SW 1271 (cell line): ENCODE results near the gene CEP104.

Experiments
- DNase-seq, 2 experiments: peaks; one replicate each; lab custom pipeline; 2025; lab: John Stamatoyannopoulos, UW

The CEP104 gene

GRCh38 chr1:3778590-3779264 lies 78.3 kb downstream of the CEP104 start:
- DNase-seq: no peak

DNA sequence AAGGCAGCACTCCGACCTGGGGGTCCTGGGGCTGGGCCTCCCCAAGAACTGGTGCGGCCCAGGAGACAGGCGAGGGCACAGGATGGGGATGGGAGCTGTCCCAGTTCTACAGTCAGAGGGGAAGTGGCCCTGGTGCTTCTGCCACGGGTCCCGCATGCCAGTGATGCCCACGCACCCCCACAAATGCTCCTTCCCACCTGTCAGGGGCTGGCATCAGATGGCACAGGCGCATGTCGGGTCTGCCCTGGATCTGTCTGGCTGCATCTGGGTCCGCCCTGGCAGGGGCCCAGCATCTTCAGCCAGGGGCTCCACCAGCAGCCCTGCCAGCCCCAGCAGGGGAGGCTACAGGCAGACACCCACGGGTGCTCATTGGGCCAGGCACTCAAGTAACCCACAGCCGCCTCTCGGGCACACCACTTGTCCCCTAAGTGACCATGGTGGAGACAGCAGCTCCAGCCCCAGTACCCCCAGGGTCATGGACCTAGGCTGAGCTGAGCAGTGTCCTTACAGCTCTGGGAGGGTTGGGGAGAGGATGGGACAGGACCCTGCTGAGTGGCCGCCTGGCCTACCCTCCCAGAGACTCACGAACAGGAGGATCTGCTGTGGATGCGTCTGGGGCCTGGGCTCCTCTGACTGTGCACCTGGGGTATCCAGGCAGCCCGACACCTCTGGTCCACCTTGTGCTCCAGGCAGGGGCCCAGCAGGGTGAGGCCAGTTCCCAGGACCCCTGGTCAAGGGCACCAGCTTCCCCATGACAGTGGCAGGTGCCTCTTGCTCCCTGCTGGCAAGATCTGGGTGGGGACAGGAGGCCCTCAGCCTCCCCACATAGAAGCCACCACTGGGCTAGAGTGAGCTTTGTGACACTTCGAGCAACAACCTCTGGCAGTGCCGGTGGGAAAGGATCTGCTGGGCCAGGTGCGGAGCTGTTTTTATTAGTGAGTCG lies 79.1 kb downstream of the CEP104 start:
- DNase-seq: no peak

DNA sequence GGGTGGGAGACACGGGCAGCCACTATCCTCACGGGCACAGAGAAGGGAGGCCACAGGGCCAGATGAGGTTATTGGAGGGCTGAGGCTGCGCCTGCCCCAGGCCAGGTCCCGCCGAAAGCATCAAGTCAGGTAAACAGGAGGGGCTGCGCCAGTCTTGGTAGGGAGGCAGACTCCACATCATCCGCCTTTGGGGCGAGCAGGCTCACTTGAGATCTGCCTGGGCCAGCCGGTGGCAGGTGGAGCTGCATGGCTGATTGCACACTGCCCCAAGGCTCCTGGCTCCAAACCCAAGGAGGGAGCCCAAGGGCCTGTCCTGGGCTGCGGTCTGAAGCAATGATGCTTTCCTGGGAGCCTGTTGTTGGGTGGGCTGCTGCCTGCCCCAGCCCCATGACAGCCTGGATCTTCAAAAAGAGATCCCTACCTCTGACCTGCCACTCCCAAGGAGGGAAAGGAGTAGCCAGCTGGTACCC lies 79.9 kb downstream of the CEP104 start:
- DNase-seq: no peak

- no peak for DNase-seq
Measured at GRCh38 chr1:3776231-3776961, 80.6 kb downstream of the CEP104 start.

- DNase-seq: peak in 1 of 2 experiments; percentile 4
Measured at GRCh38 chr1:3775490-3776230, 81.4 kb downstream of the CEP104 start.

DNA sequence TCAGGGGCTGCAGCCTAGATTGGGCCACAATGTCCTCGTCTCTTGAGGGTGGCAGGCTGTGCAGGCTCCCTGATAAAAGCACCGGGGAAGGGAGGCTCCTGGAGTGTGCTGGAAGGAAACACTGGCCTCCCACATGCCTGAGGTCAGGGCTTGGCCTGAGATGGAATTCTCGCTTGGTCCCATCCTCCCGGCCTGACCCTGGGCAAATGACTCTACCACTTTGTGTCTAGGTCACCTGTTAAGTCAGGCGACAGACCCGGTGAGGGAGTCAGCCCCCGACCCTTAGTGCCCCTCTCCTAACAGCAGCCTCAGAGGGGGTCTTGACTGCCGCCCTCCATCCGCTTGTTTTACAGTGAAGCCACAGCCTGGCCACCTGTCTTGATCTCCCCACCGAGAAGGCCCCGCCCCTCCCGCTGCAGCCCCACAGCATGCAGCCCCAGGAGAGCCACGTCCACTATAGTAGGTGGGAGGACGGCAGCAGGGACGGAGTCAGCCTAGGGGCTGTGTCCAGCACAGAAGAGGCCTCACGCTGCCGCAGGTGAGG lies 82.0 kb downstream of the CEP104 start:
- no peak for DNase-seq

GRCh38 chr1:3774276-3774945 lies 82.6 kb downstream of the CEP104 start:
- DNase-seq: no peak

GRCh38 chr1:3773572-3774275 lies 83.3 kb downstream of the CEP104 start:
- DNase-seq: no peak

GRCh38 chr1:3772715-3773571 lies 84.1 kb downstream of the CEP104 start, which contains the start of gene SMIM1:
Gene SMIM1, plus strand, starts transcription at chr1:3772749. Its CDS starts 2,625 bp downstream, at chr1:3775374.
- no peak for DNase-seq

DNA sequence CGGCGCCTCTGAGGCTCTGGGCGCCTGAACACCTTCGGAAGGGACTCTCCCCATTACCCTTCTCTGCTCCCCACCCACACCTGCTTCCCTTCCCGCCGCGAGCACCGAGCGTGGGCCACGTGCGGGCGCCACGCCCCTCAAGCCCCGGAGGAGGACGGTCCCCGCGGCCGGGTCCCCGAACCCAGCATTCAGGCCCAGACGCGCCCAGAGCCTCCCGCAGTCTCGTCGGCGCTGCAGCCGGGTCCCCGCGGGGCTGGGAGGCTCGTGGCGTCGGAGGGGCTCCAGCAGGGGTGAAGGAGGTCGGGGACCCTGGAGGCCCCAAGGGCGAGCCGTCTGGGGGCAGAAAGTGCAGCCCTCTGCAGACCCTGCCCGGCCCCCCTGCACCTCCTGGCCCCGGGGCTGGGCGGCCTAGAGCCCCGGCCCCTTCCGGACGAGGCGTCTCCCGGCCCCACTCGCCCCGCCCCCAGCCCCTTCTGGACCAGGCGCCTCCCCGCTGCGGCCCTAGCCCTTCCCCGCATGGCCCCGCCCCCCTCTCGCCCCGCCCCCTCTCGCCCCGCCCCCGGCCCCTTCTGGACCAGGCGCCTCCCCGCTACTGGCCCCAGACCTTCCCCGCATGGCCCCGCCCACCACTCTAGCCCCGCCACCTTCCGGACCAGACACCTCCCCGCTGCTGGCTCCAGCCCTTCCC lies 84.8 kb downstream of the CEP104 start:
- DNase-seq: peak; percentile 32 to 68

- no peak for DNase-seq
Measured at GRCh38 chr1:3771108-3772026, 85.6 kb downstream of the CEP104 start.

DNA sequence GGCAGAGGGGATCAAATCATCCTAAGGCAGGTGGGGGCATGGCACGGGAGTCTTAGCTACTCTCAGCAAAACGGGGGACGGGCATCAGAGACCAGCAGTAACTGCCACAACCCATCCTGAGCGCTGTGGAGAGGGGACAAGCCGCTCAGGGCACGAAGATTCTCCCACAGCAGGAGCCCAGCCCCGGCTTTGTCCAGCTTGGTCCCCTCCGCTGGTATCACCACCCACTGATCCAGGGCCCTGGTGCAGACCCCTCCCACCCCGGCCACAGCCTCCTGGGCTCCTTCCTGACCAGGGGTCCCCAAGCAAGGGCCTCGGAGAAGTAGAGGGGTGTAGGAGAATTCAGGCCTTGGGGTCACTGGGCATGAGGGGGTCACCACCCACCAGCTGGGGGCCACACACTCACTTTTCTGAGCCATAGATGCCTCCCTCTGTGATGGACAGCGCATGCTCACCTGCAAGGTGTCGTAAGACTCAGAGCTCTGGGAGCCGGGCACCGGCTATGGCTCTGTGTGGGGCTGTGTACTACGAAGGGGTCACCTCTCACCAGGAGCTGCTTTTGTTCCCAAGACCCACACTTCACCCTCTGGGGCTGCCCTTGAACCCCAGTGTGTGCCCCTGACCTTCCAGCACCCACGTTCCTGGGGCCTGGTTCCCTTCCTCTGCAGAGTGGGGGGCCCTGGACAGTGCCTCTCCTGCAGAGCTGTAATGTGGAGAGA lies 86.8 kb downstream of the CEP104 start:
- DNase-seq: no peak

DNA sequence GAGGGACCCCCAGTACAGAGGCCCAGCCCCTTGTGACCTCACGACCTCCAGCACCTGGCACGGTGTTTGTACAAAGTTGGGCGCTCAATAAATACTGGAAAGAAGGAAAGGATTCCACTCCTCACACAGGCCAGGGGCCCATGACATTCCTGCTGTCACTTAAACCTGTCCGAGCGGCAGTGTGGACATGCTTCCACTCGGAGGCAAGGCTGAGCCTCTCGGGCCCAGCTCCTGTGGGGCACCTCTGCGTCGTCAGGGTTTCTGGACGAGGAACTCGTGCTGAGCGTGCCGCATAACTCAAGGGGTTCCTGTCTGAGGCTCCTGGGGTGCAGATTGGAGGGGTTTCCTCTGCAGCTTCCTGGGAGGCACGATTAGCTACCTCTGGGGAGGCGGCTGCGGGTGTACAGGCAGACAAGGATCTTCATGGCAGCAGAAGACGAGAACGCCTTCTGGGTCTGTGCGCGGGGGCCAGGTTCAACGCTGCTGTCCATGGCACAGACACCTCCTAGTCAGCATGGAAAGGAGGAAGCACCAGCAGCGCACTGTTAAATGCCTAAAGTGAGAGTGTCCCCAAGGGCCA lies 88.1 kb downstream of the CEP104 start:
- no peak for DNase-seq

DNA sequence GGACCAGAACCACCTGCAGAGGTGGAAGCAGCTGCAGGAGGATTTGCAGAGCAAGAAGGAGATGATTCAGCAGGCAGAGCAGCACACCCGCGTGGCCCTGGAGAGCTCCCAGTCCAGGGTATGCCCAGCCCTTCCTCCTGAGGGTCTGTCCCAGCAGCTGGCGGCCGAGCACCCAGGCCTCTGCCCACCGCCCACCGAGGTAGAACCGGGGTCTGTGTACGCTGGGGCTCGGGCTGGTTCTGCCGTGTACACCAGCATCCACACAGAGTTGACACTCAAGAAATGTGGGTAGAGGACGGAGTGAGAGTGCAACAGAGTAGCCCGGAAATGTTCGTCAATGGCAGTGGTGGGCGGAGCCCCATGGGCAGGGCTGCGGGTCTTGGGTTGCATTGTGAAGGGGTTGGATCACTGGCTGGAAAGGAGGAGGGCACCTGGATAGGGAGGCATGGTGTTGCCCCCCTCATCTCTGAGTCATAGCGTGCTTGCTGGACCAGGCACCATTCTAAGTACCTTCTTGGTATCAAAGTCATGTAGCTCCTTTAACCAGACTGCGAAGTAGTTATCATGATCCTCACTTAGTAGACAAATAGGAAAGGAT lies 89.6 kb downstream of the CEP104 start:
- no peak for DNase-seq

- no peak for DNase-seq
Measured at GRCh38 chr1:3763351-3764125, 93.5 kb downstream of the CEP104 start.
